Measurements from ENCODE around the gene REEP3.
"Not testable (repeated sequence)": the region's sequence is repeated elsewhere in the genome, so short reads cannot be mapped to it uniquely, and the experiment has no call there.

The REEP3 gene

GRCh38 chr10:63631991-63632390 is 110.8 kb downstream of the REEP3 start:
- no peak for DNase-seq

- no peak for DNase-seq
These were observed 112.7 kb downstream of the REEP3 start for GRCh38 chr10:63633677-63634487.

- DNase-seq, result no peak
These were observed 113.4 kb downstream of the REEP3 start for GRCh38 chr10:63634488-63635065.

GRCh38 chr10:63636812-63637211 is 115.6 kb downstream of the REEP3 start:
- no peak for DNase-seq

- DNase-seq, result no peak
These were observed 116.7 kb downstream of the REEP3 start for GRCh38 chr10:63637901-63638327.

- DNase-seq, result no peak
These were observed 120.2 kb downstream of the REEP3 start for GRCh38 chr10:63641366-63641765.

GRCh38 chr10:63641799-63642198 is 120.6 kb downstream of the REEP3 start:
- DNase-seq, result no peak

- no peak for DNase-seq
These were observed 121.6 kb downstream of the REEP3 start for GRCh38 chr10:63642808-63643207.

- DNase-seq, result no peak
These were observed 123.4 kb downstream of the REEP3 start for GRCh38 chr10:63644418-63645142.

GRCh38 chr10:63645195-63645594 is 124.0 kb downstream of the REEP3 start:
- DNase-seq, result no peak

- no peak for DNase-seq
These were observed 125.3 kb downstream of the REEP3 start for GRCh38 chr10:63646491-63646890.

GRCh38 chr10:63651864-63652263 is 130.7 kb downstream of the REEP3 start:
- DNase-seq, result no peak

- DNase-seq, result no peak
These were observed 132.5 kb downstream of the REEP3 start for GRCh38 chr10:63653747-63654146.

- DNase-seq, result no peak
These were observed 136.6 kb downstream of the REEP3 start for GRCh38 chr10:63657761-63658160.

GRCh38 chr10:63660941-63661340 is 139.7 kb downstream of the REEP3 start:
- not testable (repeated sequence) for DNase-seq

GRCh38 chr10:63661347-63661746 is 140.1 kb downstream of the REEP3 start:
- no peak for DNase-seq

GRCh38 chr10:63664341-63664885 is 143.2 kb downstream of the REEP3 start:
- DNase-seq, result no peak

- not testable (repeated sequence) for DNase-seq
These were observed 143.9 kb downstream of the REEP3 start for GRCh38 chr10:63665006-63665580.

- DNase-seq, result no peak
These were observed 144.5 kb downstream of the REEP3 start for GRCh38 chr10:63665670-63666134.

GRCh38 chr10:63666836-63667383 is 145.7 kb downstream of the REEP3 start:
- no peak for DNase-seq

- no peak for DNase-seq
These were observed 146.6 kb downstream of the REEP3 start for GRCh38 chr10:63667596-63668480.
